Gastrocnemius medialis (tissue), 4 donors: ENCODE data around the gene PLPPR2. TPM values are rescaled to one million over a fixed set of nuclear protein-coding genes. Genes with fewer than 3 reads are reported as not detected.

Experiments used
- ATAC-seq, 2 donors: fragments of 150-250 bp; one replicate each; pipeline ENCODE4 v1.9.1; 2016
- DNase-seq, 2 donors: peaks; one replicate each; pipeline ENCODE4 v3.0.0-alpha.2; 2019
- H3K27ac ChIP-seq, 4 donors: fragments of 200-600 bp; sonication (generic); 1 replicate in 1 of 4; 2 replicates in 3 of 4; pipeline ENCODE4 v1.5.1; 2016 to 2018; ENCODE audit warnings: mild to moderate bottlenecking in 2 of 4, moderate library complexity in 1 of 4
- H3K27me3 ChIP-seq, 3 donors: fragments of 200-600 bp; sonication (generic) in 2 of 3; 1 replicate in 1 of 3; 2 replicates in 2 of 3; pipeline versions ENCODE4 v1.5.1 to v1.6.0; 2016 to 2019; ENCODE audit warnings: mild to moderate bottlenecking in 1 of 3, moderate library complexity in 1 of 3
- H3K36me3 ChIP-seq, 2 donors: fragments of 200-600 bp; sonication (generic) in 1 of 2; one replicate each; pipeline ENCODE4 v1.5.1; 2017 to 2018
- H3K4me1 ChIP-seq, 2 donors: fragments of 200-600 bp; sonication (generic) in 1 of 2; one replicate each; pipeline ENCODE4 v1.5.1; 2016 to 2017; ENCODE audit warnings: mild to moderate bottlenecking in 2 of 2
- H3K4me3 ChIP-seq, 4 donors: fragments of 200-600 bp; sonication (generic) in 3 of 4; 1 replicate in 1 of 4; 2 replicates in 3 of 4; pipeline ENCODE4 v1.5.1; 2016 to 2019; ENCODE audit warnings: mild to moderate bottlenecking in 2 of 4
- H3K9me3 ChIP-seq, 3 donors: fragments of 200-600 bp; sonication (generic) in 2 of 3; 1 replicate in 1 of 3; 2 replicates in 2 of 3; pipeline ENCODE4 v1.5.1; 2016 to 2019
- POLR2A ChIP-seq, 2 donors: fragments of 450-650 bp; IDR thresholded peaks; one replicate each; pipeline ENCODE4 v1.6.1; 2017; ENCODE audit warnings: antibody characterized with exemption in 2 of 2, mild to moderate bottlenecking in 2 of 2, moderate library complexity in 2 of 2
- in situ Hi-C, 4 donors: fragments of 200-750 bp; cut with MboI; loops; one replicate each; pipeline versions ENCODE4 v1.15.0 to v1.8.0; 2017; ENCODE audit warnings: low sequenced_read_pairs in 4 of 4
- intact Hi-C: fragments of 100-400 bp; cut with DNase I; formaldehyde crosslinking; loops from one replicate; pipeline ENCODE4 v1.15.1; 2023; ENCODE audit warnings: low total_unique reads
- total RNA-seq, 4 donors: library from RNA; depleted of rRNA; stranded (reverse); fragments of >200 nt; gene quantifications; one replicate each; pipeline versions ENCODE4 v1.1.0 to v1.2.3, GENCODE V29; 2016
- TF ChIP-seq, protein P1 (sequence below), 5 experiments: fragments of 450-650 bp in 3 of 5; fragments of 200-600 bp in 2 of 5; sonication (generic) in 2 of 5; IDR thresholded peaks in 4 of 5; conservative IDR thresholded peaks in 1 of 5; 1 replicate in 4 of 5; 2 replicates in 1 of 5; pipeline ENCODE4 v1.5.1; 2016 to 2019; ENCODE audit warnings: antibody characterized with exemption in 5 of 5, mild to moderate bottlenecking in 3 of 5, moderate library complexity in 3 of 5

Gene PLPPR2
- total RNA-seq, 4 donors from 2014 or later = 18.6 to 46.2 (median 36.9) TPM

DNA sequence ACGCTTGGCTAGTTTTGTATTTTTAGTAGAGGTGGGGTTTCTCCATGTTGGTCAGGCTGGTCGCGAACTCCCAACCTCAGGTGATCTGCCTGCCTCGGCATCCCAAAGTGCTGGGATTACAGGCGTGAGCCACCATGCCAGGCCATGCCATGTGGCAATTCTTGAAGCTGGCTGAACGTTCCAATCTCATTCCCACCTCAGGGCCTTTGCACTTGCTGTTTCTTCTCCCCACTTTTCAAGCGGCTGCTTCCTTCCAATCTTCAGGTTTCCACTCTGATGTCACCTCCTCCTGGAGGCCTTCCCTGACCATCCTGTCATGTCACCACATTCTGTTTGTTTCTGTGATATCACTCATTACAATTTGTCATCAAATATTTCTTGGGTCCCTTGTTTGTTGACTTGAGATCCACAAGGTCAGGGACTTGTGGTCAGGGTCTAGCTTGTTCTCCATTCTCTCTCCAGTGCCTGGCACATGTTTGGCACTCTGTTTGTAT lies 24.7 kb downstream of the PLPPR2 start:
- DNase-seq (no peak), ATAC-seq (no peak)
- Histone ChIP-seq H3K9me3 (no peaks in the 10 kb centered on the region), H3K4me3 (peak overlapping the region in 2 of 4 donors; percentile 77), H3K36me3 (no peaks in the 10 kb centered on the region), H3K27ac (peak overlapping the region in 2 of 4 donors; percentile 86 to 87), H3K27me3 (peaks cover 24 to 30% (median 29%) of the 10 kb centered on the region in 3 donors), H3K4me1 (peaks cover 31 to 33% of the 10 kb centered on the region in 2 donors)
- intact Hi-C loops = loop anchor here (2.0 to 10.0 kb wide), 6 partner anchors 85 to 985 kb away; partner anchors contain the start of genes CNN1, TSPAN16, ZNF627 and ZNF653
- in situ Hi-C loops = loop anchor here in 2 of 4 donors (5.0 to 25.0 kb wide), 2 partner anchors 57 to 207 kb away; partner anchors contain the start of genes ACP5 (in 1 of the 2), ODAD3 (in 1 of the 2), PRKCSH (in 1 of the 2) and ZNF627 (in 1 of the 2)
- TF ChIP-seq POLR2A (IDR thresholded peaks at IDR 0.05) = no peak
- TF ChIP-seq, protein P1, sequence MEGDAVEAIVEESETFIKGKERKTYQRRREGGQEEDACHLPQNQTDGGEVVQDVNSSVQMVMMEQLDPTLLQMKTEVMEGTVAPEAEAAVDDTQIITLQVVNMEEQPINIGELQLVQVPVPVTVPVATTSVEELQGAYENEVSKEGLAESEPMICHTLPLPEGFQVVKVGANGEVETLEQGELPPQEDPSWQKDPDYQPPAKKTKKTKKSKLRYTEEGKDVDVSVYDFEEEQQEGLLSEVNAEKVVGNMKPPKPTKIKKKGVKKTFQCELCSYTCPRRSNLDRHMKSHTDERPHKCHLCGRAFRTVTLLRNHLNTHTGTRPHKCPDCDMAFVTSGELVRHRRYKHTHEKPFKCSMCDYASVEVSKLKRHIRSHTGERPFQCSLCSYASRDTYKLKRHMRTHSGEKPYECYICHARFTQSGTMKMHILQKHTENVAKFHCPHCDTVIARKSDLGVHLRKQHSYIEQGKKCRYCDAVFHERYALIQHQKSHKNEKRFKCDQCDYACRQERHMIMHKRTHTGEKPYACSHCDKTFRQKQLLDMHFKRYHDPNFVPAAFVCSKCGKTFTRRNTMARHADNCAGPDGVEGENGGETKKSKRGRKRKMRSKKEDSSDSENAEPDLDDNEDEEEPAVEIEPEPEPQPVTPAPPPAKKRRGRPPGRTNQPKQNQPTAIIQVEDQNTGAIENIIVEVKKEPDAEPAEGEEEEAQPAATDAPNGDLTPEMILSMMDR (IDR thresholded peaks at IDR 0.05 in 4 of 5, conservative IDR thresholded peaks at IDR 0.05 in 1 of 5) = no peak

DNA sequence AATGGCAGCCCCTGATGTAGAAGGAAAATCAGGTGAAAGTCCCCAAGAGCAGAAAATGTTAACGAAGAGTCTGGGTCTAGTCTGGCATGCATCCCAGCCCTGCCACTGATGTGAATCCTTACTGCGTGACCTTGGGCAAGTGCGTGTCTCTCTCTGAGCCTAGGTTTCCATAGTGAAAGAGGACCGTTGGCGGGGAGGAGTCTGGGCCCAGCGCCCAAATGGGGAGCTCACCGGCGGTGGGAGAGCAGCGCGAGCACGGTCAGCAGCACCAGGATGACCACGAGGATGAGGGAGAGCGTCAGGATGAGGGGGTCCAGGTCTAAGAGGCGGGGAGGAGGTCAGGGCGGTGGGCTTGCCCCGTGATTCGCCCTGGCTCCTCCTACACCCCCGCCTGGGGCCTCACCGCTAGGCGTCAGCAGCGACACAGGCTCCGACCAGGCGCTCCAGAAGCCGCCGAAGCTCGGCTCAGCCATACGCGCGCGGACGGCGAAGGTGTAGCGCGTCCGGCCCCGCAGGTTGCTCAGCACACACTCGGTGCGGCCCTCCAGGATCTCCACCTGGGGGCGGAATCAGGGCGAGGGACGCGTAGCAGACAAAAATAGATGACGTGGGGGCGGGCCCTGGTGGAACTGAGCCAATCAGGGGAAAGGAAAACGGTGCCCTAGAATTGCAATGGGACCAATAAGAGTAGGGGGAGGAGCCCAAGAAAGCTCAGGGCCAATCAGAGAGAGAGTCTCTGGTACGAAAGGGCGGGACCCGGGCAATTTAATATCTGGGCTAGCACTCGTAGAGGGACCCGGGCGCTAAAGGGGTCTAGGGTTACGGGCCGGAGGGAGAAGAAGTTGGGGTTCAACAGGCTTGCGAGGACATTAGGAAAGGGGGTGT lies 25.7 kb downstream of the PLPPR2 start:
- intact Hi-C loops (loop anchor here (1.0 to 5.0 kb wide), 4 partner anchors 54 to 216 kb away; partner anchors contain the start of genes CNN1, ODAD3, PRKCSH and ZNF627), in situ Hi-C loops (loop anchor here in 1 of 4 donors (25.0 kb wide), 1 partner anchor 206 kb away; the partner anchor contains the start of genes ACP5 and ZNF627)
- H3K9me3 ChIP-seq = no peaks in the 10 kb centered on the region
- TF ChIP-seq, protein P1 (IDR thresholded peaks at IDR 0.05 in 4 of 5, conservative IDR thresholded peaks at IDR 0.05 in 1 of 5) = peak; percentile 65 to 83 (median 74)
- TF ChIP-seq POLR2A (IDR thresholded peaks at IDR 0.05) = peak; percentile 82 to 89
- DNase-seq (peak; percentile 93 to 97), ATAC-seq (peak; percentile 99 to 100)
- peaks cover 23 to 25% of the 10 kb centered on the region in 2 donors for H3K4me1 ChIP-seq
- H3K4me3 ChIP-seq = peak overlapping the region; percentile 65 to 87 (median 77)
- H3K27ac ChIP-seq = peak overlapping the region; percentile 86 to 88 (median 88)
- H3K36me3 ChIP-seq = no peaks in the 10 kb centered on the region
- peaks cover 24 to 30% (median 29%) of the 10 kb centered on the region in 3 donors for H3K27me3 ChIP-seq

DNA sequence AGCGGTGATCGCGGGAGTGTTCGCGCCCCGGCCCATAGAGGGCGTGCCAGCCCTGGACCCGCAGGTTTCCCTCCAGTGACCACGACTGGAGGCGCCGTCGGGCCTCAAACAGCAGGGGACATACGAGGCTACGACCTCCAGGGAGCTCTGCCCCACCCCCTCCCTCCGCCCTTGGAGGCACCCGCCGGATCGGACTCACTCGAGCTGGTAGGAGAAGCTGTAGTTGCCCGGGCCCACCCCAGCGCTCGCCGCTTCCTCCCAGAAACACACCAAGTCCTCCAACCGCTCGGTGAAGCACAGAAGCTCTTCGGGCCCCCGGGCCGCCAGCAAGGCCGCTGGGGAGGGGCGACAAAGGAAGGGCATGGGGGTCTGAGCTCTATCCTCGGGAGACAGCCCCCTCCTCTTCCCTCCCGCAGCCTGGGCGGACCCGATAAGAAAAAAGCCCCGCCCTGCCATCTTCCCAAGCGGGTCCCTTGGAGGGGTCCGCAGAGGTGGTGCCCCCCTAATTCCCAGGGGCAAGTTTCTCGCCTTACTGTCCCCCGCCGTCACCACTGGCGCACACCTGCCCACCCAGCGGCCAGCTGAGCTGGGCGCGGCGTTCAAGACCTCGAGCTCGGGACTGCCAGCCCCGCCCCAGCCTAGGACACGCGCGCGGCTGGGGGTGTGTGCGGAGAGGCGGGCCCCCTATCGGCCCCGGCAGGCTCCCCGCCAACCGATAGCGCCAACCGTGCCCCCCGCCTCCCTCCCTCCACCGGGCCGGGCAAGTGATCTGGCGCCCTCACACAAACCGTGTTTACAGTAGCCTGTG lies 27.9 kb downstream of the PLPPR2 start:
- ATAC-seq = no peak
- Histone ChIP-seq H3K27ac (peak overlapping the region in 2 of 4 donors; percentile 29 to 55), H3K4me3 (peak overlapping the region; percentile 30 to 39 (median 36)), H3K27me3 (peaks cover 24 to 30% (median 29%) of the 10 kb centered on the region in 3 donors), H3K9me3 (no peaks in the 10 kb centered on the region), H3K36me3 (no peaks in the 10 kb centered on the region), H3K4me1 (peaks cover 14 to 16% of the 10 kb centered on the region in 2 donors)
- in situ Hi-C loops (loop anchor here in 1 of 4 donors (25.0 kb wide), 1 partner anchor 204 kb away; the partner anchor contains the start of genes ACP5 and ZNF627), intact Hi-C loops (loop anchor here (5.0 kb wide), 2 partner anchors 154 to 214 kb away; partner anchors contain the start of genes CNN1 and ZNF627)
- DNase-seq = no peak
- TF ChIP-seq, protein P1 (IDR thresholded peaks at IDR 0.05 in 4 of 5, conservative IDR thresholded peaks at IDR 0.05 in 1 of 5) = peak in 4 of 5 experiments; percentile 51 to 70 (median 64)
- TF ChIP-seq POLR2A (IDR thresholded peaks at IDR 0.05) = no peak

DNA sequence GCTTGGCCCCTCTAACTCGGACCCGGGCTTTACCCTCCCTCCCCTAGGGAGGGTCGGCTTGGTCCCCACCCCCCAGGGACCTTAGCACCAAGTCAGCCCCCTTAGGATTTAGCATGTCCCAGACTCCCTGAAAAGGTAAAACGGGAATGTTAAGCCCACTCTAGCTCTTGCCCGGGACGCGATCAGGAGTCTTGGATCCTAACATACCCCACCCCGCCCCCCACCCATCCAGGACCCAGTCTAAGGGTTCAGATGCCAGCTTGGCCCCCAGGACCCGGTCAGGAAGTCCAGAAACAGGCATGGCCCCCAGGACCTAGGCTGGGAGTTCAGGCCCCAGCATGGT lies 28.4 kb downstream of the PLPPR2 start:
- no peak for DNase-seq
- ATAC-seq = no peak
- peak overlapping the region in 3 of 4 donors; percentile 13 to 55 (median 29) for H3K27ac ChIP-seq
- H3K9me3 ChIP-seq = no peaks in the 10 kb centered on the region
- peak overlapping the region; percentile 30 to 39 (median 36) for H3K4me3 ChIP-seq
- peaks cover 14 to 16% of the 10 kb centered on the region in 2 donors for H3K4me1 ChIP-seq
- intact Hi-C loops = loop anchor here (5.0 kb wide), 2 partner anchors 154 to 214 kb away; partner anchors contain the start of genes CNN1 and ZNF627
- H3K36me3 ChIP-seq = no peaks in the 10 kb centered on the region
- no peak for TF ChIP-seq POLR2A (IDR thresholded peaks at IDR 0.05)
- TF ChIP-seq, protein P1 (IDR thresholded peaks at IDR 0.05 in 4 of 5, conservative IDR thresholded peaks at IDR 0.05 in 1 of 5) = no peak
- in situ Hi-C loops = loop anchor here in 1 of 4 donors (25.0 kb wide), 1 partner anchor 204 kb away; the partner anchor contains the start of genes ACP5 and ZNF627
- peaks cover 24 to 30% (median 29%) of the 10 kb centered on the region in 3 donors for H3K27me3 ChIP-seq
